ENCODE results near the gene YPEL1.
"Not testable (repeated sequence)": the region's sequence is repeated elsewhere in the genome, so short reads cannot be mapped to it uniquely, and the experiment has no call there.

YPEL1 gene

DNA sequence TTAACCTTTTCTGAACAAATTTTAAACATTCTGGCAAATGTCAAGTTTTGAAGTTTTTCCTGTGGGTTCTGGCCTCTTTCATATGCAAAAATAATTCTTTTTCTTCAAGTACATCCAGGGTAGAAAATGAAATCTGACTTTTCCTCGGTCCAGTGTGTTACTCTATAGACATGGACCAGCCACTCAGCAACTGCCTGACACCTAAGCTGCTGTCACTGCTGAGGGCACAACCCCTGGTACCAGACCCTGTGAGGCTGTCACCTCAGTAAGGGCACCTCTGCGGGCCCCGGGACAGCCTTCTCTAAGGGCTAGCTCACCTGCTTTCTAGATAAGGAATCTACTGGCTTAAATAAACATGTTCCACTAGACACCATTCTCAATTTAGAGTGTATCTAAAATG, 36.0 kb downstream of the YPEL1 start:
- no peak for DNase-seq (ENCODE audit: low spot score)

DNA sequence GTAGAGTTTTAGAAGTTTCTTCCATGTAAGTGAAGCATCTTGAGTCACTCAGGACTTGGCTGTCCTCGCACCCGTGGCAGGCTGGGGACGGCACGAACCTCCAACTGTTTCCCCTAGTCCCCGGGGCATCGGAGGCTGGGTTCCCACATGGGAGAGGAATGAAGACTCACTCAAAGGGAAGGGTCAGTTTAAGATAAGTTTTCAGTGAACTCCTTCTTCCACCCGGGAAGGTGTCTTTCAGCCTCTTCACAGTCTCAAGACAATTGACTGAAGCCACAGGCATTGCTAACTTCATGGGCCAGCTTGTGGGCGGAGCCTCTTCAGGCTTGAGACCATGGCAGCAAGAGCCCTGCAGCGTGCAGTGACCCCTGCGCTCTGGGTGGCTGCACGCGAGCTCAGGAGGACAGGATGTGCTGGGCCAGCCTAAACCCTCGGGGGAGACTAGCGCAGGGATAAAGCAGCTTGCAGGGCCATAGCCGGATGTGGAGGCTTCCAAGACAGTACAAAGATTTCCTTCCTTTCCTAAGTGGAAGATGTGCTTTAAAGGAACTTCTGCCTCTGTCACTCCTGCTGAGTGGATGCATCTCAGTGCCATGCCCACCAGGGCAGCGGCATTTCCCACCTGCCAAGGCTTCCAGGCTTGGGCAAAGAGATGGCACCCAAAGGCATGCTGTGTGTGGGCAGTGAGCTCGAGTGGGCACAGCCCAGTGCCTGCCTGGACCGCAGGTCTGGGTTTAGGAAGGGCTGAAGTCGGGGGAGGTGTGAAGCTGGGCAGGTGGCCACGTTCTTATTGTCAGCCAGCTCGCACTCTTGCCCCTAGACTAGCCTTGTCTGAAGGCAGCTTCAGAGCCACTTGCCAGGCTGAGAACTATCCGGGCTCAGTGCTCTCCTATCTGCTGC, 36.9 kb downstream of the YPEL1 start:
- no peak for DNase-seq (ENCODE audit: low spot score)

DNA sequence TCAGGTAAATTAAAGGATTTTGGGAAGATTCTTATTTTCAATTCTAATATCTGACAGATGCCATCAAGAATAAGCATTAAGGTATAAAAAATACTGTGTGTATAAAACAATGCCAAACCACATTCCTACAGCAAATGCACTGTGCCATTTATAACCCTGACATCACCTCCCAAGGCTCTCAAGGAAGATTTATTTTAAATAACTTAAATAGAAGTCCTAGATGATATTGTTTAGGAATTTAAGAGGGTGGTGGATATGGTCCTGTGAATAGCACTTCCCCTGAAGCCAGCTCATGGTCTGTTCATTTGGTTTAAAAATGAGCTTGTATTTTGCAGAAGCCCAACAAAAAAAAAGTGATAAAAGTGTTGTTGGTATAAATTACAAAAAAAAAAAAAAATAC, 37.7 kb downstream of the YPEL1 start:
- no peak for DNase-seq (ENCODE audit: low spot score)

DNA sequence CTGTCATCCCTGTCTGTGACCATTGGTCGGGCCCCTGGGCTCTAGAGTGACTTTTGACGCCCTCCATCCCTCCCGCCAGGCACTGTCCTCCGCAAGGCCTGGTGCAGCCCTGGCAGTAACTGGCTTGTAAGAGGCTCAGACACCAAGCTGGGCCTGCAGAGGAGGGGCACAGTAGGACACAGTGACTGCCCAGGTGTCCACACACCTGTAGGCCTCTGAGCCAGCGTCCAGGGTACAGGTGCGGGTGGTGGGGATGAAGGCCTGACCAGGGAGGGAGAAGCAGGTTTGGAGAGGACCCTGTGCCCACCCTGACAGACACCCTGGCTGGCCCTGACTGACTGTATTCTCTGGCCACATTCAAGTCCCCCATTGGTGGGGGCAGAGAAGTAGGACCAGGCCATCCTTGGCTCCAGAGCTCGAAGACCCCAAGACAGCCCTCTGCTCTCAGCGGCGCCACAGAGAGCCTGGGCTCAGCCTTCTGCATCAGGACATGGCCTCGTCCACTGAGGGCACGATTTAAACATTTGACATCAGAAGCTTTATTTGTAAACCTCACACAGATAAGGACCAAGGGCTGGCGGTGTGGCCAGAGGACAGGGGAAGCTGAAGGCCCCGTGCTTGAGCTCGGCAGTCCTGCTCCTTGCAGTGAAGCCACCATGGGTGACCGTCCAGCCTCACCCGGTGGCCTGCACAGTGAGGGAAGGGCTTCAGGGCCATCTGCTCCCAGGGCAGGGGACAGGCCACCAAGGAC, 38.4 kb downstream of the YPEL1 start:
- no peak for DNase-seq (ENCODE audit: low spot score)

DNA sequence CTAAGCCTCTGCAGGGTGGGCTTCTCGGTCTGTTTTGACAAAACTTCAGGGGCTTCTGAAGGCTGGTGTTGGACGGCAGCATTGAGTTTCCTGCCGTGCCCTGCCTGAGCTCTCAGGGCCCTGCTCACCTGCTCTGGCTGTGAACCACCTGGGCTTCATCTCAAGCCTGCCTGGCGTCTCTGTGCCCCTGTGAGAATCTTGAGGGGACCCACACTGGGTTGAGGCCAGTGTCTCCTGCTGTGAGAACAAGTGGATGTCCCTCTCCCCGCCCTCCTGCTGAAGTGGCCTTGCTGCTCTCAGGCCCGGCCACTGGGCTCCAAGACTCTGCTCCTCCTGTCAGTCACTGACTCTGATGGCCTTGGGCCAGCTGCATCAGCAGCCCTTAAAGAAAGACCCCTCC, 39.5 kb downstream of the YPEL1 start:
- DNase-seq (ENCODE audit: low spot score) = no peak

DNA sequence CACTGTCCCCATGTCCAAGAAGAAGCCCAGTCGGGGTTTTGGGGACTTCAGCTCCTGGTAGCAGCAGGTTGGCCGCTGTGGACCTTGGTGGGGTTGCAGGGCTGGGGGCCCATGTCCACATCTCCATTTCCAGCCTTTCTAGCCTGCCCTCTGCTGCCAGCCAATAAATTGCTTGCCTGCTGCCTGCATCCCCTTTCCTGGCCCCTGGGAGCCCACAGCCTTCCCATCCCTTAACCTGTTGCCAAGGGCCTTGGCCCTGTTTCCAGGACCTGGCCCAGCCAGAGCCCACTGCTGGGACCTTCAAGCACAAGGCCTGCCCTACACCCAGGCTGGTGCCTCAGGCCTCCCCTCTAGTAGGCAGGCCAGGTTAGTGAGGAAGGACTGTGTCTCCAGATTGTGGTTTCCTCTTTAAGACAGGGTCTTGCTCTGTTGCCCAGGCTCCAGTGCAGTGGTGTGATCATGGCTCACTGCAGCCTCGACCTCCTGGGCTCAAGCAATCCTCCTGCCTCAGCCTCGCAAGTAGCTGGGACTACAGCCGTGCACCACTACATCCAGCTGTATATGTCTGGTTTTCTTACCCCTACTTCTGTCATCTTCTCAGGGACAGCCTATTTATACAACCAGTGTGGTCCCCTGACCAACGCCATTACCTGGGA, 40.0 kb downstream of the YPEL1 start:
- DNase-seq (ENCODE audit: low spot score) = no peak

DNA sequence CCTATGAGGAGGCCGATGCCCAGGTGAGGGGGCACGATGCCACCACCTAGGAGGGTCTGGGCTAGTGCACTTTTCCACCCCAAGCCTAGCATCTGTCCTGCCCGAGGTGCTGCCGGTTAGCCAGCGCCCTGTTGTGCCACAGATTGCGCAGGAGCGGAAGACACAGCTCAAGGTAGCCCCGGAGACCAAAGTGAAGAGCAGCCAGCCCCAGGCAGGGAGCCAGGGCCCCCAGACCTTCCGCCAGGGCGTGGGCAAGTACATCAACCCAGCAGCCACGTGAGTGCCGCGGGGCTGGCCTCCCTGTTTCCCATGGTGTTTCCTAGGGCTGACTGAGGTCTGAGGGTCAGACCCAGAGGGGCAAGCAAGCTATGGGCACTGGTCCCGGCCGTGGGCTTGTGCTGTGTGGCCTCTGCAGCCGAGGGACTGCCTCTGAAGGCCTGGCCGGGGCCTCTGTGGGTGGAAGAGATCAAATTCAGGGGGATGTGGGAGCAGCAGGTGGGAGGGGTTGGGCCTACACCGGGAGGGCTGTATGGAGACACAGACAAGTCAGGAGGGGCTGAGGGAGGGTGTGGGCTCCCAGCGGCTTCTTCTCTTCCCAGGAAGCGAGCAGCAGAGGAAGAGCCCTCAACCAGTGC, 40.7 kb downstream of the YPEL1 start:
- DNase-seq (ENCODE audit: low spot score) = no peak

DNA sequence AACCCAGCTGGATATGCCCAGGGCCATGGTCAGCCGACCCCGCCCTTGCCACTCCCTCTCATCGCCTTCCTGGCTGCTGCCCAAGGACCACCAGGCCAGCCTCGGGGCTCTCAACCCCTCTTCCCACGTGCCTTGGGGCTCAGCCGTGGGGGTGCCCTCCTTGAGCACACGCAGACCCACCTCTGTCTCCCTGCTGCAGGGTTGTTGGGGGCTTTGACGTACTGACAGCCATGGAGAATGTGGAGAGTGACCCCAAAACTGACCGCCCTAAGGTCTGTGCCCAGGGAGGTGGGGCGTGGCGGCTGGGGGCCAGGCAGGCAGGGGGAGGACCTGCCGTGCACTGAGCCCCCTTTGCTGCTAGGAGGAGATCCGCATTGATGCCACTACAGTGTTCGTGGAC, 41.2 kb downstream of the YPEL1 start:
- DNase-seq (ENCODE audit: low spot score) = no peak

DNA sequence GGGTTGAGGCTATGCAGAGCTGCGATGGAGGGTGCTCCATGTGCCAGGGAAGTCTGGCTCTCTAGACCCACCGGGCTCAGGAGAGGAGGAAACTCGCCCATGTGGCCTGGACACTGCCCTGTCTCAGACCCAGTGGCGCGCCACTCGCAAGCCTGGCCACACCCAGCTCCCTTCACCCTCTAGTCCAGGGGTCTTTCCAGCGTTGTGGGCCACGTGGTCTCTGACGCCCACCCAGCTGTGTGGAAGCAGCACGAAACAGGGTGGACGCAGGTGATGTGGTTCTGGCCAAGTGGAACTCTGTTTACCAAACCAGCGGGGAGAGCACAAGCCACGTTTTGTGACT, 41.6 kb downstream of the YPEL1 start:
- DNase-seq (ENCODE audit: low spot score) = no peak

DNA sequence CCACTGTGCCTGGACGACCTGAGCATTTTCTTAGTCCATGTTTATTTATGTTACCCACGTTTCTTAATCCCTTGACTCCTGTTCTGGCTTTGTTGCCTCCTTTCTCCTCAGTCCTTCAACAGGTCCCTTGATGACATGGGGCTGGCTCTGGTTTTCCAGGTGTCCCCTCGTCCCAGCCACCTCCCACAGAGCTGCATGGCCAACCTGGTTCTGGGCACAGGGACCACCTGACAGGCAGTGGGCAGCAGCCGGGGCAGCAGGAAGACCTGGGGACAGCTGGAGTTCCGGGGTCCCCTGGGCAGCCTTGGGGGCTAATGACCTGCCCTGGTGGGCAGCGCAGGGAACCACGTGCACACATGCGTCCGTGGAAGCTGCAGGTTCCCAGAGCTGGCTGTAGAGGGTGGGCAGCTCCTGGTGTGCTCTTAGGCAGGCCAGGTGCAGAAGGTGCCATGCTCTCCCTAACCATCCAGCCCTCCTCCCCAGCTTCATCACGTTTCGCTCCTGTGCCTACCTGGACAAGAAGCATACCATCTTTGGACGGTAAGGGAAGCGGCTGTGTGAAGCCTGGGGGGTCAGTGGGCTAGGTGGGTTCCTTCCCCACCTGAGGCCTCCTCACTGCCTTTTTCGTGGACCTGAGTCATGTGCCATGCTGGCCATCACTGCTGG, 42.1 kb downstream of the YPEL1 start:
- DNase-seq (ENCODE audit: low spot score) = no peak

DNA sequence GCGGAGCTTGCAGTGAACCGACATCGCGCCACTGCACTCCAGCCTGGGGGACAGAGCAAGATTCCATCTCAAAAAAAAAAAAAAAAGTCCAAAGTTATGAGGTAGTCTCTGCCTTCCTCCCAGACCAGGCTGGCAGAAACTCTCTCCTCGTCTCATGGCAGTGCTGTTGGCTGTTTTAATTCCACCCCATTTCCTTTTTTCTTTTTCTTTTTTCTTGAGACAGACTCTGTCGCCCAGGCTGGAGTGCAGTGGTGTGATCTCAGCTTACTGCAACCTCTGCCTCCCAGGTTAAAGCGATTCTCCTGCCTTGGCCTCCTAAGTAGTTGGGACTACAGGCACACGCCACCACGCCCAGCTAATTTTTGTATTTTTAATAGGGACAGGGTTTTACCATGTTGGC, 42.7 kb downstream of the YPEL1 start:
- not testable (repeated sequence) for DNase-seq (ENCODE audit: low spot score)

DNA sequence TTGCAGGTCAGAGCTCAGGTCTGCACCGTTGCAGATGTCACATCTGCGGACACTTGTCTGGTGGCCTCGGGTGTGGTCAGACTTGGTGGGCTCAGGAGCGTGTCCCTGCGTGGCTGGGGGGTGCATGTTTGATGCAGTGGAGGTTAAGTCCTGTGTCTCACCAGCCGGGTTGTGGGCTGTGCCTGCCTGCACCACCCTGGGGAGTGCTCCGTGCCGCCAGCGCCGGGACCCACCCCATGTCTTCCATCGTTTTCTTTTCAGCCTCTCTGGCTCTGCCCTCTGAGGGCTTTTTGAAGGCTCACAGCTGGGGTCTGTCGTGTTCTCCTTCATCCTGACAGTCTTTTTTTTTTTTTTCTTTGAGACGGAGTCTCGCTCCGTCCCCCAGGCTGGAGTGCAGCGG, 43.8 kb downstream of the YPEL1 start:
- DNase-seq (ENCODE audit: low spot score) = no peak

DNA sequence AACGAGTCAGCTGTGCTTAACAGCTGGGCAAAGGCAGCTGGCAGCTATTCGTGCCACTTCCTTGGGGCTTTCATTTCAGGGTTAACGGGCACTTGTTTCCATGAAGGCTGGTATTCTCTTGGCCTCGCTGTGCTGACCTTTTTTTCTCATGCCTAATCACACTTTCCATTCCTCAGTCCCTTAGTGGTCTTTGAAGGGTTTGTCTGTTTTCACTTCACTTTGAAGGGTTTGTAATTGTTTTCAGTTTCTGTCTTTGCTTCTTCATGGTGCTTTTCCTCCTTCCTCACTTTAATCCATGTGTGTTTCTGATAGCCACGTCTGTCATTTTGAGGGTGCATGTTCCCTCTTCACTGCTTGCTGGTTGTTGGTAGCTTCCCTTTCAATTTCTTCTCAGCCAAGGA, 45.2 kb downstream of the YPEL1 start:
- DNase-seq (ENCODE audit: low spot score) = no peak

DNA sequence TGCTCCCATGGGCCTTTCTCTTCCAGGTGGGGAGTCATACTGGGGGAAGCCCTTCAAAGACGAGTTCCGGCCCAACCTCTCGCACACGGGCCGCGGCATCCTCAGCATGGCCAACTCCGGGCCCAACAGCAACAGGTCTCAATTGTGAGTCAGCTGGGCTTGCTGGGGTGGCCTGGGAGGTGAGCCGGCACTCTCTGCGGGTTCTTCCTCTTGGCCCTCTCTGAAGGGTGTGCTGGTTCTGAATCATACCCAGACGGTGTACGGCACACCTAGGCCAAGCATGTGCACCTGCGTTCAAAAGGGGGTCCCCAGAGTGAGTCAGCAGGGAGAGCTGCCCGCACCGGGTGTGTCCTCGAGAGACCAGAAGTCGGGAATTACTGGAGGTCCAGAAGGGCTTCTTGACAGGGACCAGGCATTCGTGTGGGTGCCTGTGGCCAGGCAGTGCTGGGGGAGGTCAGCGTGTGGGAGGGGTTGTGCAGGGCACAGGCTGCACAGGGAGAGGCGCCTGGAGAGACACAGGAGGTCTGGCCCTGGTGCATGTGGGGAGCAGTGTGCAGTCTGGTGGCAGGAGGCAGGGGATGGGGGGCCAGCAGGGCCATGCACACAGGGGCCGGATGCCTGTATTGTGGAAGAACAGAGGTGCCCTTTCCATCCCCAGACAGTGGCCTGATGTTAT, 46.8 kb downstream of the YPEL1 start:
- no peak for DNase-seq (ENCODE audit: low spot score)

DNA sequence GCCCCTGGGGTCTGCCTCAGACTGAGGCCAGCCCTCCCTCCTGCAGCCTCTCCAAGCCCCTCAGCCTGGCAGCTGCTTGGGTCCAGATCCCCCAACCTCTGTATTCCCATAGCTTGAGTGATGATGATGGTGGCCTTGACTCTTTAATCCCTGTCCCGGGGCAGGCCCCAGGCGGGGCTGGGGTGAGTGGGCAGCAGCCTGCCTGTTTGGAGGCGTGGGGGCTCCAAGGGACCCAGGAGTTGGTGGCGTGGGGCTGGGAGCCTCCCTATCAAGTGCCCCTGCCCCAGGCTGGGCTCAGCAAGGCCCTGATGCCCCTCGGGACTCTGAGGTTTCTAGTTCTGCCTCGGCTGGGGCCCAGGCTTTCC, 47.3 kb downstream of the YPEL1 start:
- no peak for DNase-seq (ENCODE audit: low spot score)

DNA sequence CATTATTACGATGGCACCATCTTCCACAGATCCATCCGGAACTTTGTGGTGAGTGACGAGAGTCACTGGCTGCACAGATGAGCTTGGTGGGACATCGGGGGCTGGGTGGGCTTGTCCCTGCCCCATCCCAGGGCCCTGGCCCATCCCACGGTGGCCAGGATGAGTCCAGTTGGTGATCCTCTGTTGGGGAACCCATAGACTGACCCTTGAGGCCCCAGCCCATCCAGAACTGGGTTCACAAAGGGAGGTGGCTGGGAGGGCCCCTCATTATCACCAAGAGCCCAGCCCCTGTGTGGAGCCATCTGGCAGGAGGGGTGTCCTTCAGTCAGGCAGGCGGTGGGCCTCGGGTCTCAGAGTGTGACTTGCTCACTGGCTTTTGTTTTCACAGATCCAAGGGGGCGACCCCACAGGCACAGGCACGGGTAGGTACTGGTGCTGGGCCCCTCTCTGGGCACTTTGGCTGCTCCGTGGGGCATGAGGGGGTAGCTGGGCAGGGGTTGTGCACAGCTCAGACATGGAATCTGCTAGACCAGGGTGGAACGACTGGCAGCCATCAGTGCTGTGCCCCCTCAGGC, 47.8 kb downstream of the YPEL1 start:
- no peak for DNase-seq (ENCODE audit: low spot score)

DNA sequence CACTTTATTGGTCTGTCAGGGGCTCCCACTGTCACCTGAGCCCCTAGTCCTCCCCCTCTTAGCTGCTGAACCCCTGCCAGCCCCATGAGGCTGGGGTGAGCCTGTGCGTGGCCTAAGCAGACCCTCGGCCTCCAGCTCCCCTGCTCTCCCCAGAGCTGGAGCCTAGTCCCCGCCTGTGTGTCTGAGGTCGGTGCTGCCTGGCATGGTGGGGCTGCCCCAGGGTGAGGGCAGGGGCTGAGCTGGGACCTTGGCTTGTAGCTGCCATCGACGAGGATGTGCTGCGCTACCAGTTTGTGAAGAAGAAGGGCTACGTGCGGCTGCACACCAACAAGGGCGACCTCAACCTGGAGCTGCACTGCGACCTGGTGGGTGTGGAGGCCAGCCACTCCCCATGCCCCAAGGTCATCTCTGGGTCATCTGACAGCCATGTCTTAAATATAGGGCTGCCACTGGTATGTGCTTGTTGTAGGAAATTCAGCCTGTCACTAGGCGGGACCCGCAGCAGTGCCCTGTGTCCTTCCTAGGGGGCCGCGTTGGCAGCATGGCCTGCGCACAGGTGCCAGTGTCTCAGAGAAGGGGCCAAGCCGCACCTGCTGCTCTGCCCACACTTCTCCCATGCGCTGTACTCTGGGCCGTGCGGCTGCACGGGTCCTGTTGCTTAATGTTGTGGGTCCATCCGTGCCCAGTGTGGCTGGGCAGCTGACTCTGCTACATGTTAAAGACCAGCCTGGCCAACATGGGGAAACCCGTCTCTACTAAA, 48.8 kb downstream of the YPEL1 start:
- DNase-seq (ENCODE audit: low spot score) = no peak

DNA sequence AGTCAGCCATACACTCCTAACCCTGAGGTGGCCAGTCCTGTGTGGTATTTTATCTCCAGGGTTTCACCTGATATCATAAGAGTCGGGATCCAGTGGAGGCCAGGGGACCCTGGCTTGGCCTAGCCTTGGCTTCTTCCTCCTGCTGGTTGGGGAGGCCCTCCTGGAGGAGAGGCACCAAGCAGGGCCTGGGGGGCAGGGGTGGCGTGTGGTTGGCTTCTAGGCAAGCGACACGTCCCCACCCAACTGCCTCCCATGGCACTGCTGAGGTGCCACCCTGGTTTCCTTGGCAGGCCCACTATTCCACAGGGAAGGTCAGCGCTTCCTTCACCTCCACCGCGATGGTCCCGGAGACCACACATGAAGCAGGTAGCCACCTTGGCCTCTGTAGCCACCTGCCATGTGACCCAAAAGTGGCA, 49.4 kb downstream of the YPEL1 start:
- DNase-seq (ENCODE audit: low spot score) = no peak

DNA sequence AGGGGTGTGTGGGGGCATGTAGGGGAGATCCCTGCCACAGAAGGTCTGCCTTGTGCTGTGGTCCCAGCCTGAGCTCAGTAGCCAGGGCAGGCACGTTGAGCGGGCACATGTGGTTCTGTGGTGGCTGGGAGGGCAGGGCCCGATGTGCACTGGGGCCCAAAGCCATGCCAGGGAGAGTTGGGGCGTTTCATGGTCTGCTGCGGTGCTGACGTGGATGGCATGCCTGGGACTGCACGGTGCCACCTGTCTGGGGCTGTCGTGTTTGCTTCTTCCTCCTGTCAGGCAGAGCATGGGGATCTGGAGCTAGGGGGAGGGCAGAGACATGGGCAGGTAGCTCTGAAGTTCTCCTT, 50.5 kb downstream of the YPEL1 start:
- no peak for DNase-seq (ENCODE audit: low spot score)

DNA sequence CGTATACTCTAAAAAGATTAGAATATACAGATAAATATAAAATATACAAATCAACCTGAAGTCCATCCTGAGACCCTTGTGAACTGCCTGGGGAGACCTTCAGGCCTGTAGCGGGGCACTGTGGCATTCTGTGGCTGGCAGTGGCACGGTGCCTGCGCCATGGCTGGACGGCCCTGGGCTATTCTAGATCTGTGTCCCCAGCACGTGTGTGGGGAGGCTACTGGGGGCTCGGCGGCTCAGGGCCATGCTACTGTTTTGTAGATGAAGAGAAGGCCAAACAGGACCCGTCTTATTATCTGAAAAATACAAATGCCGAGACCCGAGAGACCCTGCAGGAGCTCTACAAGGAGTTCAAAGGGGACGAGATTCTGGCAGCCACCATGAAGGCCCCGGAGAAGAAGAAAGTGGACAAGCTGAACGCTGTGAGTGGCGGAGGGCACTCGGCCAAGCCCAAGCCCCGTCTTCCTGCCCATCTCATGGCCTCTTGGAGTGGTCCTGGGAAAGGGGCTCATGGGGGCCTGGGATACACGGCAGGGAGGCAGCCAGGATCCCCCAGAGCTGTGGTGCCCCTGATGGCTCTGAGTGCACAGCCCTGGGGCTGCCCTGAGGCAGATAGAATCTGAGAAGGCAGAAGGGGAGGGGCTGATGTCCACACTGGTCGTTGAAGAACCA, 51.0 kb downstream of the YPEL1 start:
- no peak for DNase-seq (ENCODE audit: low spot score)

Measured in left forelimb (tissue), 1 donor.